ENCODE data around the gene STC2. TPM values are rescaled to one million over a fixed set of nuclear protein-coding genes. Genes with fewer than 3 reads are reported as not detected.
"Not testable (repeated sequence)": the region's sequence is repeated elsewhere in the genome, so short reads cannot be mapped to it uniquely, and the experiment has no call there.

The STC2 gene
- 10 to 100 TPM in 6 of 7 donors, 1 to 10 TPM in 1; 4.7 to 71.6 (median 30.3) TPM for total RNA-seq
- polyA plus RNA-seq: 1 to 10 TPM in 2 of 3 donors, under 1 TPM in 1; 0.80 to 3.2 (median 1.0) TPM
- long read RNA-seq, donor 1, full-length matches to known transcripts: 73 of 78 reads
- long read RNA-seq, donor 1, partial matches to known transcripts: 5 of 78 reads
- long read RNA-seq, donor 1, other reads (novel, unspliced or antisense): 0 of 78 reads
- long read RNA-seq, donor 2, full-length matches to known transcripts: 44 of 44 reads
- long read RNA-seq, donor 2, partial matches to known transcripts: 0 of 44 reads
- long read RNA-seq, donor 2, other reads (novel, unspliced or antisense): 0 of 44 reads

- WGBS, 5 donors: 1 to 2% (median 2%) methylated on average over 62 to 72 of the region's 72 CpGs
- Histone ChIP-seq H3K4me3 (peak within 1 kb of the TSS; percentile 13 to 63 (median 38)), H3K4me1 (peaks cover 9 to 65% (median 44%) of the 10 kb centered on the region in 6 donors), H3K27me3 (replicated peaks in 1 of 7) (peaks cover 0 to 100% (median 66%) of the 10 kb centered on the region in 7 donors), H3K36me3 (no peaks in the 10 kb centered on the region), H3K9me3 (no peaks in the 10 kb centered on the region), H3K27ac (peak within 1 kb of the TSS in 7 of 8 donors; percentile 63 to 80 (median 74))
- TF ChIP-seq POLR2A (IDR thresholded peaks at IDR 0.05): peak in 1 of 3 donors; percentile 27
- TF ChIP-seq POLR2AphosphoS5 (IDR thresholded peaks at IDR 0.05): peak in 2 of 3 donors; percentile 74 to 87
- no peak for TF ChIP-seq CTCF (IDR thresholded peaks at IDR 0.05 in 8 of 11, conservative IDR thresholded peaks at IDR 0.05 in 3 of 11)
- DNase-seq: peak; percentile 70
- intact Hi-C loops (cut with DNase I; ENCODE audit: low total_unique reads): no loop called here
Observed at GRCh38 chr5:173327948-173328843, at the start of gene STC2. Gene STC2 (minus strand): TSS chr5:173328414. CDS start chr5:173328193, 221 bp downstream.

- intact Hi-C loops (cut with DNase I; ENCODE audit: low total_unique reads): no loop called here
- peaks cover 0 to 38% (median 14%) of the 10 kb centered on the region in 8 donors for H3K9me3 ChIP-seq
Observed at GRCh38 chr5:173371400-173371799, 43.2 kb upstream of the STC2 start.

GRCh38 chr5:173363406-173363805 lies 35.2 kb upstream of the STC2 start:
- DNase-seq; H3K27ac ChIP-seq; H3K4me1 ChIP-seq; H3K36me3 ChIP-seq; H3K4me3 ChIP-seq; intact Hi-C loops (cut with DNase I; ENCODE audit: low total_unique reads): not testable (repeated sequence)
- Histone ChIP-seq H3K9me3 (peaks cover 0 to 28% (median 15%) of the 10 kb centered on the region in 8 donors), H3K27me3 (replicated peaks in 1 of 7) (peaks cover 0 to 10% (median 0%) of the 10 kb centered on the region in 7 donors)
- 69 to 88% (median 75%) methylated on average over 1 of the region's 1 CpG for WGBS, 5 donors

More at GRCh38 chr5:173371400-173371799, 43.2 kb upstream of the STC2 start:
- Histone ChIP-seq H3K36me3 (no peaks in the 10 kb centered on the region), H3K27me3 (replicated peaks in 1 of 7) (peaks cover 0 to 10% (median 0%) of the 10 kb centered on the region in 7 donors), H3K27ac (no peak overlapping the region), H3K4me3 (no peak overlapping the region), H3K4me1 (no peaks in the 10 kb centered on the region)
- TF ChIP-seq CTCF (IDR thresholded peaks at IDR 0.05 in 8 of 11, conservative IDR thresholded peaks at IDR 0.05 in 3 of 11): no peak
- no peak for TF ChIP-seq POLR2AphosphoS5 (IDR thresholded peaks at IDR 0.05)
- no peak for TF ChIP-seq POLR2A (IDR thresholded peaks at IDR 0.05)
- DNase-seq: no peak
- 44 to 89% (median 80%) methylated on average over 2 of the region's 2 CpGs for WGBS, 5 donors

- intact Hi-C loops (cut with DNase I; ENCODE audit: low total_unique reads): no loop called here
- DNase-seq: no peak
- 70 to 79% (median 74%) methylated on average over 5 of the region's 5 CpGs for WGBS, 5 donors
Observed at GRCh38 chr5:173355561-173355960, 27.3 kb upstream of the STC2 start.

More at GRCh38 chr5:173355561-173355960, 27.3 kb upstream of the STC2 start:
- no peaks in the 10 kb centered on the region for H3K9me3 ChIP-seq
- peaks cover 0 to 43% (median 0%) of the 10 kb centered on the region in 7 donors for H3K27me3 ChIP-seq (replicated peaks in 1 of 7)
- H3K4me3 ChIP-seq: no peak overlapping the region
- H3K4me1 ChIP-seq: no peaks in the 10 kb centered on the region
- TF ChIP-seq POLR2A (IDR thresholded peaks at IDR 0.05) (no peak), POLR2AphosphoS5 (IDR thresholded peaks at IDR 0.05) (no peak), CTCF (IDR thresholded peaks at IDR 0.05 in 8 of 11, conservative IDR thresholded peaks at IDR 0.05 in 3 of 11) (no peak)
- H3K36me3 ChIP-seq: no peaks in the 10 kb centered on the region
- H3K27ac ChIP-seq: no peak overlapping the region
